Activated T-cell treated with anti-CD3 and anti-CD28 coated beads, Interleukin-2, amount 50 U/mL, for 1 hour (primary cell): ENCODE measurements around the gene USP37.

Experiments used
- DNase-seq: peaks from one replicate; pipeline ENCODE4 v3.0.0-alpha.2; 2020

The USP37 gene

DNA sequence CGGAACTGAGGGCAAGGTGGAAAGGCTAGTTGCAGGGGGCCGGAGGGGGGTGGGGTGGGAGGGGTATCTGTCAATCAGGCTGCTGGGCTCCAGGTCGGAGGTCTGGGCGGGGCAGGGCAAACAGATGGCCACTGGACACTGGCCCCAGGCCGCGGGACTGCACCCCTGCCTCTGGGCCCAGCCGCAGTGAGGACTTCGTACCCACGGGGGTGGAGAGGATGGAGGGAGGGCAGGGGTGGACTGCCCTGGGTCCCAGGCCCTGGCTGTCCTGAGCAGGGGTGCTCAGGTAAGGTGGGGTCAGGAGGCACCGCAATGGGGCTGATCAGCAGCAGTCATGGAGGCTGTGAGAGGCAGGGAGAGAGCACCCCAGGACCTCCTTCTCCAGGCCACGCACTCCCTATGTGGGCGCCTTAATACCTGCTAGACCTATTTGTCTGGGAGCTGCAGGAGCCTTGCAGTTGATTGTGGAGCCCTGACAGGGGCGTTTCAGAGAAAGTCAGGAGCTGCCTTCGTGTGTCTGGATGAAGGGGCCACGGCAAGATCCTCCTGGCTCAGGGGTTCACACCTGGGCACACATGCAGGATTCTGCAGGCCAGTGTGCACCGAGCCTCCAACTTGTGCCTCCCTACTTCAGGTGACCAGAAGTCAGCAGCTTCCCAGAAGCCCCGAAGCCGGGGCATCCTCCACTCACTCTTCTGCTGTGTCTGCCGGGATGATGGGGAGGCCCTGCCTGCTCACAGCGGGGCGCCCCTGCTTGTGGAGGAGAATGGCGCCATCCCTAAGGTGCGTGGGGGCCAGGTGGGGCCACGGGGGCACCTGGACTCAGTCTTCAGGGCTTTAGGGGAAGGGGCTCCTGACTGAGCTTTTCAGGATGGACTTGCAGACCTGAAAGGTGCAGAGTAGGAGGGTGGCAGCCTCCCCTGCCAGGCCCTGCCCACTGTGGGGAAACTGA is 166.9 kb downstream of the USP37 start:
- peak; percentile 34 for DNase-seq
